OCI-LY3 (cell line): ENCODE measurements around the gene TCF3.

Source experiments
- EZH2phosphoT487 ChIP-seq: fragments of 200-600 bp; shearing (Covaris generic); IDR thresholded peaks from 2 replicates; pipeline ENCODE4 v1.6.1; 2018; ENCODE audit warnings: antibody characterized with exemption, mixed run types, low read depth
- TF ChIP-seq, protein P1 (sequence below): fragments of 200-600, 300-600 bp; sonication (generic); IDR thresholded peaks from 2 replicates; pipeline ENCODE4 v1.5.1; 2014; ENCODE audit warnings: antibody characterized with exemption, low read length, low read depth

- TF ChIP-seq, protein P1, sequence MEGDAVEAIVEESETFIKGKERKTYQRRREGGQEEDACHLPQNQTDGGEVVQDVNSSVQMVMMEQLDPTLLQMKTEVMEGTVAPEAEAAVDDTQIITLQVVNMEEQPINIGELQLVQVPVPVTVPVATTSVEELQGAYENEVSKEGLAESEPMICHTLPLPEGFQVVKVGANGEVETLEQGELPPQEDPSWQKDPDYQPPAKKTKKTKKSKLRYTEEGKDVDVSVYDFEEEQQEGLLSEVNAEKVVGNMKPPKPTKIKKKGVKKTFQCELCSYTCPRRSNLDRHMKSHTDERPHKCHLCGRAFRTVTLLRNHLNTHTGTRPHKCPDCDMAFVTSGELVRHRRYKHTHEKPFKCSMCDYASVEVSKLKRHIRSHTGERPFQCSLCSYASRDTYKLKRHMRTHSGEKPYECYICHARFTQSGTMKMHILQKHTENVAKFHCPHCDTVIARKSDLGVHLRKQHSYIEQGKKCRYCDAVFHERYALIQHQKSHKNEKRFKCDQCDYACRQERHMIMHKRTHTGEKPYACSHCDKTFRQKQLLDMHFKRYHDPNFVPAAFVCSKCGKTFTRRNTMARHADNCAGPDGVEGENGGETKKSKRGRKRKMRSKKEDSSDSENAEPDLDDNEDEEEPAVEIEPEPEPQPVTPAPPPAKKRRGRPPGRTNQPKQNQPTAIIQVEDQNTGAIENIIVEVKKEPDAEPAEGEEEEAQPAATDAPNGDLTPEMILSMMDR, result no peak
- no peak for TF ChIP-seq EZH2phosphoT487
Measured at GRCh38 chr19:1619703-1620102, 32.7 kb downstream of the TCF3 start.
